Panc1 (cell line): ENCODE measurements around the gene AKAP13.

ENCODE experiments used
- CTCF ChIP-seq: fragments of 450-650 bp; IDR thresholded peaks from 2 replicates; pipeline ENCODE4 v1.5.1; 2017; ENCODE audit warnings: mild to moderate bottlenecking
- POLR2AphosphoS5 ChIP-seq: IDR thresholded peaks from 2 replicates; pipeline ENCODE4 v1.6.1; 2012; ENCODE audit warnings: mild to moderate bottlenecking, low read depth, low read length, moderate library complexity
- TCF7L2 ChIP-seq: IDR thresholded peaks from 2 replicates; pipeline ENCODE4 v1.6.1; 2011; ENCODE audit warnings: mild to moderate bottlenecking, low read depth, low read length, inconsistent platforms

GRCh38 chr15:85685356-85685755 lies 305.0 kb downstream of the AKAP13 start:
- TF ChIP-seq POLR2AphosphoS5 (no peak), CTCF (no peak), TCF7L2 (no peak)
